G401.6 (cell line): ENCODE data around the gene SCRN1.

Source experiments
- FAIRE-seq: peaks from 2 replicates; lab custom pipeline; 2012; peaks lifted over from hg19 to GRCh38; lab: Jason Lieb, UNC

SCRN1 gene

GRCh38 chr7:29890251-29890650, 99.3 kb downstream of the SCRN1 start:
- no peak for FAIRE-seq

- no peak for FAIRE-seq
Observed at GRCh38 chr7:29889288-29889687, 100.3 kb downstream of the SCRN1 start.

GRCh38 chr7:29888006-29888405, 101.6 kb downstream of the SCRN1 start:
- no peak for FAIRE-seq

- FAIRE-seq: no peak
Observed at GRCh38 chr7:29886827-29887226, 102.8 kb downstream of the SCRN1 start.

GRCh38 chr7:29885626-29886025, 104.0 kb downstream of the SCRN1 start:
- FAIRE-seq: no peak

GRCh38 chr7:29884399-29885272, 105.0 kb downstream of the SCRN1 start:
- no peak for FAIRE-seq

GRCh38 chr7:29883462-29884398, 105.9 kb downstream of the SCRN1 start:
- no peak for FAIRE-seq

- FAIRE-seq: no peak
Observed at GRCh38 chr7:29882481-29882880, 107.1 kb downstream of the SCRN1 start.

- FAIRE-seq: no peak
Observed at GRCh38 chr7:29881724-29882123, 107.9 kb downstream of the SCRN1 start.

- FAIRE-seq: no peak
Observed at GRCh38 chr7:29879609-29880008, 110.0 kb downstream of the SCRN1 start.

- peak; percentile 89 for FAIRE-seq
Observed at GRCh38 chr7:29878081-29878688, 111.4 kb downstream of the SCRN1 start.

- no peak for FAIRE-seq
Observed at GRCh38 chr7:29877196-29877595, 112.4 kb downstream of the SCRN1 start.

GRCh38 chr7:29875741-29876140, 113.9 kb downstream of the SCRN1 start:
- no peak for FAIRE-seq

- no peak for FAIRE-seq
Observed at GRCh38 chr7:29873644-29874294, 115.8 kb downstream of the SCRN1 start.

- FAIRE-seq: no peak
Observed at GRCh38 chr7:29871787-29872398, 117.7 kb downstream of the SCRN1 start.
